Measurements from ENCODE around the gene HTR1B.

DNA sequence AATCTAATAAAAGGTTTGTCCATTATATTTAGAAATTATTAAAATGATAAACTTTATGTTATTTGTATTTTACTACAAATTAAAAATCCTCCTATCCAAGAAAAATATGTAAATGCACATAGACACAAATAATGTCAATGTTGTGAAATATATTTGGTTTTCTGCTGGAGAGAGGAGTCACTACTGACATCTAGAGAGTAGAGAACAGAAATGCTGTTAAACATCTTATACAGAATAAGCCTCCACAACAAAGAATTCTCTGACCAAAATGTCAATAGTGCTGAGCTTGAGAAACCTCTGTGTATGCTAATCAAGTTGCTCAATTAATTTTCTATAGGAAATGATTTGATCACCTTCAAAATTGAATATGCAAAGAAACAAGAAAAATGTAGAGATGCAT, 12.4 kb downstream of the HTR1B start:
- TF ChIP-seq POLR2A (IDR thresholded peaks at IDR 0.05), result no peak
- TF ChIP-seq, protein P1, sequence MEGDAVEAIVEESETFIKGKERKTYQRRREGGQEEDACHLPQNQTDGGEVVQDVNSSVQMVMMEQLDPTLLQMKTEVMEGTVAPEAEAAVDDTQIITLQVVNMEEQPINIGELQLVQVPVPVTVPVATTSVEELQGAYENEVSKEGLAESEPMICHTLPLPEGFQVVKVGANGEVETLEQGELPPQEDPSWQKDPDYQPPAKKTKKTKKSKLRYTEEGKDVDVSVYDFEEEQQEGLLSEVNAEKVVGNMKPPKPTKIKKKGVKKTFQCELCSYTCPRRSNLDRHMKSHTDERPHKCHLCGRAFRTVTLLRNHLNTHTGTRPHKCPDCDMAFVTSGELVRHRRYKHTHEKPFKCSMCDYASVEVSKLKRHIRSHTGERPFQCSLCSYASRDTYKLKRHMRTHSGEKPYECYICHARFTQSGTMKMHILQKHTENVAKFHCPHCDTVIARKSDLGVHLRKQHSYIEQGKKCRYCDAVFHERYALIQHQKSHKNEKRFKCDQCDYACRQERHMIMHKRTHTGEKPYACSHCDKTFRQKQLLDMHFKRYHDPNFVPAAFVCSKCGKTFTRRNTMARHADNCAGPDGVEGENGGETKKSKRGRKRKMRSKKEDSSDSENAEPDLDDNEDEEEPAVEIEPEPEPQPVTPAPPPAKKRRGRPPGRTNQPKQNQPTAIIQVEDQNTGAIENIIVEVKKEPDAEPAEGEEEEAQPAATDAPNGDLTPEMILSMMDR (IDR thresholded peaks at IDR 0.05), result no peak
